Testis (tissue), 3 donors: ENCODE measurements around the gene SYTL2. TPM values are rescaled to one million over a fixed set of nuclear protein-coding genes. Genes with fewer than 3 reads are reported as not detected.

ENCODE experiments used
- DNase-seq: peaks from one replicate; pipeline ENCODE4 v3.0.0-alpha.2; 2019
- H3K27ac ChIP-seq, 2 donors: fragments of 200-600 bp; sonication (generic); one replicate each; pipeline ENCODE4 v1.5.1; 2019
- H3K27me3 ChIP-seq: fragments of 200-600 bp; sonication (generic); one replicate; pipeline ENCODE4 v1.5.1; 2019
- H3K36me3 ChIP-seq: fragments of 200-600 bp; sonication (generic); one replicate; pipeline ENCODE4 v1.5.1; 2017; ENCODE audit warnings: low read depth; ENCODE audit errors: missing control alignments
- H3K4me1 ChIP-seq: fragments of 200-600 bp; sonication (generic); one replicate; pipeline ENCODE4 v1.5.1; 2019
- H3K4me3 ChIP-seq, 2 donors: fragments of 200-600 bp; sonication (generic); one replicate each; pipeline ENCODE4 v1.5.1; 2017 to 2019
- H3K9me3 ChIP-seq: fragments of 200-600 bp; sonication (generic); one replicate; pipeline ENCODE4 v1.5.1; 2017
- CTCF ChIP-seq, 3 experiments: fragments of 450-650 bp in 2 of 3; fragments of 200-600 bp in 1 of 3; sonication (generic) in 1 of 3; IDR thresholded peaks; one replicate each; pipeline ENCODE4 v1.5.1; 2016 to 2019; ENCODE audit warnings: antibody characterized with exemption in 3 of 3, mild to moderate bottlenecking in 2 of 3, moderate library complexity in 1 of 3
- POLR2A ChIP-seq: fragments of 450-650 bp; IDR thresholded peaks from one replicate; pipeline ENCODE4 v1.6.1; 2017; ENCODE audit warnings: antibody characterized with exemption, mild to moderate bottlenecking, moderate library complexity
- WGBS, 2 donors: methylation state at CpG; one replicate each; pipeline ENCODE4 v1.1.5; 2018; 5-methylcytosine and 5-hydroxymethylcytosine counted together
- intact Hi-C: fragments of 100-400 bp; cut with DNase I; formaldehyde crosslinking; loops from one replicate; pipeline ENCODE4 v1.15.1; 2023; ENCODE audit warnings: low total_unique reads
- polyA plus RNA-seq: library from polyadenylated mRNA; stranded (reverse); fragments of 350-450 nt; fragmentation: Illumina TruSeq; extraction: RNeasy Lipid Tissue Mini Kit (QIAGEN cat#74804); gene quantifications from one replicate; pipeline ENCODE4 v1.2.3, GENCODE V29; 2014; ENCODE audit warnings: low read depth, low replicate concordance; ENCODE audit not compliant: insufficient read depth
- total RNA-seq, 2 donors: library from RNA; depleted of rRNA; stranded (reverse); fragments of >200 nt; gene quantifications; one replicate each; pipeline ENCODE4 v1.2.3, GENCODE V29; 2016

SYTL2 gene
- total and polyA plus RNA-seq, 3 donors from 2014 or later, result 12.3 to 16.9 (median 14.4) TPM

- TF ChIP-seq CTCF (IDR thresholded peaks at IDR 0.05) (no peak), POLR2A (no peak)
- Histone ChIP-seq H3K9me3 (no peaks in the 10 kb centered on the region), H3K4me1 (no peaks in the 10 kb centered on the region), H3K27ac (no peak overlapping the region), H3K27me3 (no peaks in the 10 kb centered on the region), H3K36me3 (no peaks in the 10 kb centered on the region), H3K4me3 (no peak overlapping the region)
- DNase-seq, result no peak
- 96 to 99% methylated on average over 2 of the region's 2 CpGs for WGBS, 2 donors
- intact Hi-C loops, result no loop called here
Measured at GRCh38 chr11:85803920-85804319, 7.0 kb downstream of the SYTL2 start.

DNA sequence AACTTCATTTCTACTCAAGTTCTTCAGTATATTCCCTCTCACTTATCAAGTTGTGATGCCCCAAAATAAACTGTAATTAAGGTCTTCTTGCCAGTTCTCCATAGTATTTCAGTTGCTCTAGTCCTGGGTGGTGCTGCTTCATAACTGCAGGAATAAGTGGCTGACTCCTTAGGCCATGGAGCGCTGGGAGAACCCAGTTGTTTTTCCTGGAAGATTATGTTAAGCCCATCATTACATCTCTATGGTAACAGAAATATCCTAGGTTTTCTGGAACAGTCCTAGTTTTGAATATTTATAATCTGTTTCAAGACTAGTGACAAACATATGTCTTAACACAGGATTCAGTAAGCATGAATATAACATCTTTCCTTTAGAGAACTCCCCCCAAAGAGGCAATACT is 7.6 kb downstream of the SYTL2 start:
- Histone ChIP-seq H3K36me3 (no peaks in the 10 kb centered on the region), H3K27ac (no peak overlapping the region), H3K4me1 (no peaks in the 10 kb centered on the region), H3K27me3 (no peaks in the 10 kb centered on the region), H3K9me3 (no peaks in the 10 kb centered on the region), H3K4me3 (no peak overlapping the region)
- intact Hi-C loops, result no loop called here
- no peak for TF ChIP-seq CTCF (IDR thresholded peaks at IDR 0.05)
- TF ChIP-seq POLR2A, result no peak
- DNase-seq, result no peak
- 80 to 90% methylated on average over 1 of the region's 1 CpG for WGBS, 2 donors

DNA sequence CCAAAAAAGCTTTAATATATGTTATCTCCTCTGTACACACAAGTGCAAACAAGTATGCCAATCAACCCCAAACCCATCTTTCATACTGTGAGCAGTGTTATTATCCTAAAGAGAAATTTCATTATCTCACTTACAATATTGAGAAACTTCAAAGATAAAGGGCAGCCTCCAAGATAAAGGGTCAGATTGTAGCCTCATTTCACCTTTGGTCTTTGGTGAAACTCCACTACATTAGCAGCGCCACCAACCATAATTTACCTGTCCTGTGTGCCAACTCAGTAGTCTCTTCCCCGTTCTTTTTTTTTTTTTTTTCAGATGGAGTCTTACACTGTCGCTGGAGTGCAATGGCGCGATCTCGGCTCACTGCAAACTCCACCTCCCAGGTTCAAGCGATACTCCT is 9.4 kb downstream of the SYTL2 start:
- H3K4me1 ChIP-seq, result no peaks in the 10 kb centered on the region
- H3K4me3 ChIP-seq, result no peak overlapping the region
- H3K36me3 ChIP-seq, result no peaks in the 10 kb centered on the region
- no peak for DNase-seq
- intact Hi-C loops, result no loop called here
- TF ChIP-seq CTCF (IDR thresholded peaks at IDR 0.05), result no peak
- no peak for TF ChIP-seq POLR2A
- H3K27me3 ChIP-seq, result no peaks in the 10 kb centered on the region
- WGBS, 2 donors, result 94 to 96% methylated on average over 7 of the region's 7 CpGs
- no peaks in the 10 kb centered on the region for H3K9me3 ChIP-seq
- H3K27ac ChIP-seq, result no peak overlapping the region

- WGBS, 2 donors, result 83 to 94% methylated on average over 4 of the region's 4 CpGs
- H3K36me3 ChIP-seq, result no peaks in the 10 kb centered on the region
- H3K27me3 ChIP-seq, result no peaks in the 10 kb centered on the region
- no peaks in the 10 kb centered on the region for H3K9me3 ChIP-seq
- intact Hi-C loops, result no loop called here
- H3K4me3 ChIP-seq, result no peak overlapping the region
- H3K4me1 ChIP-seq, result no peaks in the 10 kb centered on the region
- no peak for DNase-seq
- no peak for TF ChIP-seq CTCF (IDR thresholded peaks at IDR 0.05)
- no peak for TF ChIP-seq POLR2A
- no peak overlapping the region for H3K27ac ChIP-seq
Measured at GRCh38 chr11:85800595-85801342, 10.2 kb downstream of the SYTL2 start.

DNA sequence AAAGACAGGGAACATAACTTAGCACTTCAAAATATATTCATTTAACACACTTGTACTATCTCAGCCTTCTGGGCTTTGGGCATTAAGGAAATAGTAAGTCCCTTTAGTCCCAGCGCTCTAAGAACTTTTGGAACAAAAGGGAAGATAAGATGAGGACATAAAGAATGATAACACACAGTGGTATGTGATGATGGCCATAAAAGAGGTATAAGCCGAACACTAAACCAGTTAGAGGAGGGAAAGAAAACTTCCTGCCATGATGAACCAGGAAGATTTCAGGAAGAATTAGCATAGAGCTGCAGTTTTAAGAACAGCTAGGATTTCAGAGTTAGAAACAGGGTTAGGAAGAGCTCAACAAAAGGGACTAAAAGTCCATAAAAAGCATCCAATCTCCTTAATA is 11.8 kb downstream of the SYTL2 start:
- no peaks in the 10 kb centered on the region for H3K36me3 ChIP-seq
- no peak overlapping the region for H3K4me3 ChIP-seq
- no peaks in the 10 kb centered on the region for H3K4me1 ChIP-seq
- H3K27me3 ChIP-seq, result no peaks in the 10 kb centered on the region
- 79 to 81% methylated on average over 2 of the region's 2 CpGs for WGBS, 2 donors
- no peaks in the 10 kb centered on the region for H3K9me3 ChIP-seq
- no peak for DNase-seq
- intact Hi-C loops, result no loop called here
- H3K27ac ChIP-seq, result no peak overlapping the region
- TF ChIP-seq POLR2A, result no peak
